GM13976 (cell line): Measurements from ENCODE around the gene FAM107B.

Experiments
- DNase-seq: peaks from one replicate; pipeline ENCODE4 v3.0.0; 2012; ENCODE audit warnings: low spot score
- in situ Hi-C: fragments of 300-500 bp; cut with MboI; formaldehyde crosslinking; loops from one replicate; pipeline ENCODE4 v1.12.0; 2022; ENCODE audit warnings: low sequenced_read_pairs, mixed read lengths, inconsistent platforms; ENCODE audit not compliant: unreplicated experiment
- TF ChIP-seq, protein P1 (sequence below): IDR thresholded peaks from 2 replicates; pipeline ENCODE4 v1.5.1; 2012; ENCODE audit warnings: borderline replicate concordance, mild to moderate bottlenecking; ENCODE audit not compliant: insufficient read depth; ENCODE audit errors: extremely low read depth, missing control alignments, control extremely low read depth

The FAM107B gene

DNA sequence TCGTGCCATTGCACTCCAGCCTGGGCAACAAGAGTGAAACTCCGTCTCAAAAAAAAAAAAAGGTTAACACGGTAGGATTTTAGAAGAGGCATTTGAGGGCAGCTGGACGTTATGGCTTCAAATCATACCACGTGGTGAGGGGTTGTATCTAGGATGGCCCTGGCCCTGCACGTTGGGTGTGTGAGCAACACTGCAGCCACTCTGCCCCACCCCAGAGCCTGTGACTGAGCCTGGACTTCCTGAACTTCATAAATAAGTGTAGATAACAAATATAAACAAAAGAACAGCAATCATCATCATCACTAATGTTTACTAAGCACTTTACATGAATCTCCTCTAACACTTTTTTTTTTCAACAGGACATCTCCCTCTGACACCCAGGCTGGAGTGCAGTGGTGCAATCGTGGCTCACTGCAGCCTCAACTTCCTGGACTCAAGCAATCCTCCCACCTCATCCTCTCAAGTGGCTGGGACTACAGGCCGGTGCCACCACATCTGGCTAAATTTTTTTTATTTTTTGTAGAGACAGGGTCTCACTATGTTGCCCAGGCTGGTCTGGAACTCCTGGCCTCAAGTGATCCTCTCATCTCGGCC, 274.4 kb downstream of the FAM107B start:
- DNase-seq: no peak
- in situ Hi-C loops: loop anchor here (25.0 kb wide), 1 partner anchor 462 kb away; the partner anchor contains the start of genes DCLRE1C and MEIG1
- TF ChIP-seq, protein P1, sequence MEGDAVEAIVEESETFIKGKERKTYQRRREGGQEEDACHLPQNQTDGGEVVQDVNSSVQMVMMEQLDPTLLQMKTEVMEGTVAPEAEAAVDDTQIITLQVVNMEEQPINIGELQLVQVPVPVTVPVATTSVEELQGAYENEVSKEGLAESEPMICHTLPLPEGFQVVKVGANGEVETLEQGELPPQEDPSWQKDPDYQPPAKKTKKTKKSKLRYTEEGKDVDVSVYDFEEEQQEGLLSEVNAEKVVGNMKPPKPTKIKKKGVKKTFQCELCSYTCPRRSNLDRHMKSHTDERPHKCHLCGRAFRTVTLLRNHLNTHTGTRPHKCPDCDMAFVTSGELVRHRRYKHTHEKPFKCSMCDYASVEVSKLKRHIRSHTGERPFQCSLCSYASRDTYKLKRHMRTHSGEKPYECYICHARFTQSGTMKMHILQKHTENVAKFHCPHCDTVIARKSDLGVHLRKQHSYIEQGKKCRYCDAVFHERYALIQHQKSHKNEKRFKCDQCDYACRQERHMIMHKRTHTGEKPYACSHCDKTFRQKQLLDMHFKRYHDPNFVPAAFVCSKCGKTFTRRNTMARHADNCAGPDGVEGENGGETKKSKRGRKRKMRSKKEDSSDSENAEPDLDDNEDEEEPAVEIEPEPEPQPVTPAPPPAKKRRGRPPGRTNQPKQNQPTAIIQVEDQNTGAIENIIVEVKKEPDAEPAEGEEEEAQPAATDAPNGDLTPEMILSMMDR: no peak

DNA sequence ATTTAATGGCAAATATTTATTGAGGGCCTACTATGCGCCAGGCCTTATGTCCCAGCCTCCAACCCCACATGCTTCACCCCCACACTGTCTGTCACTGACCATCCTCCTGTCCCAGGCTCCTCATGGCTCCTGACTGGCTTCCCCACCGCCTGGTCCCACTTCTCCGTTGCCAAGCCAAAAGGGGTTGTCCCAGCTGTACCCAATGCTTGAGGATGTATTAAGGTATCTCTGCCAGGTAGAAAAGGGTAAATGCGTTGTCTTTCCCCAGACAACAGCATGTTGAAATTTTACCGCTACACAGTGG, 275.1 kb downstream of the FAM107B start:
- TF ChIP-seq, protein P1: no peak
- in situ Hi-C loops: loop anchor here (10.0 kb wide), 1 partner anchor 315 kb away; no protein-coding TSS in a partner anchor
- no peak for DNase-seq

DNA sequence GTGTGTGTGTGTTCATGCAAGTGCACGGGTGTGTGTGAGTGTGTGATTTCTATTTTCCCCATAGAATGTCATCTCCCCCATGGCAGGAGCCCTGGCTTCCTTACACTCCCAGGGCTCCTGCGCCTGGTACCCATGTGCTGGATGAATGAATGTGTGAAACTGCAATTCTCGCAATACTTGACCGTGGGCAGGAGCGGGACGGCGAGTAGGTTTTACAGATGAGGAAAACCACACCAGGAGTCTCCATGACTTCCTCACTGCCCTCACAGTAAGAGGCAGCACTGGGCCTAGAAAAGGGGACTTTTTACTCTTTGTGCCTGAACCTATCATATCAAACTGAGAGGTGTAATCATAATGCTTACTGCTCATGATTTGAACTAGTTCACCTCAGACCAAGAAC, 276.4 kb downstream of the FAM107B start:
- no peak for DNase-seq
- in situ Hi-C loops: loop anchor here (10.0 kb wide), 1 partner anchor 316 kb away; no protein-coding TSS in a partner anchor
- TF ChIP-seq, protein P1: no peak

DNA sequence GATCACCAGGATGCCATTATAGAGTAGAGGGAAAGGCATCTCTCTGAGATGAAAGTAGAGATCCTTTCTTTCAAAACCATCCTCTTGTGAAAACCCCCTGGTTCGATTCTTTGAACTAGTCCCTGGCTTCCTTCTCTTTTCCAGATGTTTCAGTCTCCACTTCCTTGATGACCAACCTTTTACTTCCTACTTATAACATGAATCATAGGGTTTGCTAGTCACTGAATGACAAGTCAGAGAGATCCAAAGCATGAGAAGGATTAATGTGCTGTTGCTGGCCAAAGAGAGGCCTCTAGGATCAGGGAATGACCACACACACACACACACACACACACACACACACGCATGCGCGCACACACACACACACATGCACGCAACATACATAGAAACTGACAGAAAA, 282.9 kb downstream of the FAM107B start:
- DNase-seq: no peak
- in situ Hi-C loops: loop anchor here (10.0 kb wide), 1 partner anchor 323 kb away; no protein-coding TSS in a partner anchor

DNA sequence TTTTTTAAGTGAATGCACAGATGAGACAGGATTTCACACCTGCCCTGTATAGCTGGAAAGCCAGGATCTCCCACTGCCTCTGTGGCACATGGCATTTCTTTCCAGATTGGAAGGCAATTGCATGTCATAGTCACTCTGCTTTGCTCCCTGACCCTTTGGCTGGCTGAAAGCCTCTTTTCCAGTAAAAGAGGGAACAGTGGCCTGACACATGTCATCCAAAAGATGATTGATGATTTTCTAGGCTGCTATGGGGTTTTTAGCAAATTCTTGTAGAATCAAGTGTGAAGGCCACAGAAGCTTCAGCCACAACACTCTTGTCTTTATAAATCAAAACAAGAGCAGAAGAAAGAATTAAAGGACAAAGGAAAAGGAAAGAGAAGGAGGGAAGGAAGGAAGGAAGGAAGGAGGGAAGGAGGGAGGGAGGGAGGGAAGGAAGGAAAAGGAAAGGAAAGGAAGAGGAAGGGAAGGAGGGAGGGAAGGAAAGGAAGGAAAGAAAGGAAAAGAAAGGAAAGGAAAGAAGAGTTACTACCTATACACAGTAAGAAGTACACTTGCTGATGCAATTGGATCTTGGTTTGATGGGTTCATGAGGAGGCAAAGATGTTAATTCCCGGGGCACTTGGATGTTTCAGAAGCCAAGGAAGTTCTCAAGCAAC, 285.0 kb downstream of the FAM107B start:
- no peak for DNase-seq
- TF ChIP-seq, protein P1: no peak
- in situ Hi-C loops: loop anchor here (10.0 kb wide), 1 partner anchor 325 kb away; no protein-coding TSS in a partner anchor

More for the DNA sequence above, 282.9 kb downstream of the FAM107B start:
- TF ChIP-seq, protein P1: no peak

DNA sequence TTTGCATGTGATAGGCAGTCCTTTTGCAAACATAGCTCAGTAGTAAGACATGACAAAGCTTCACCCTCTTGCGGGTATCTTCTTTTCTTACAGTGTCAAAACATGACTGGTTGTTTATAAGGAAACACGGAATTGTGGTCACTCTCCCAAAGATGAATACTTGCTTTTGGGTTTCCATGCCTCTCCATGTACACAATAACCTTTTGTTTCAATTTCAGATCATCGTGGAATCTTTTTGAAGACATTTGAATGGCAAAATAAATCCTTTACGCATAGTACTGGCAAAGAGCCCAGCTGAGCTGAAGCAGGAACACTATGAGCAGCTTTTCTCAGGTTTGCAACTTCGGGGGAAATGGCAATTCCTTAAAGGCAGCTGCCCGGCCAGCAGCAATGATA, 287.2 kb downstream of the FAM107B start:
- in situ Hi-C loops: no loop called here
- TF ChIP-seq, protein P1: no peak
- DNase-seq: no peak
